Heart right ventricle (tissue), 16 donors: ENCODE data around the gene DCTN4. TPM values are rescaled to one million over a fixed set of nuclear protein-coding genes. Genes with fewer than 3 reads are reported as not detected.

Experiments used
- ATAC-seq, 8 donors: fragments of 200-7000 bp; cut with Tn5 transposase; one replicate each; pipeline ENCODE4 v1.9.1; 2020; ENCODE audit warnings: mild to moderate bottlenecking in 8 of 8, moderate library complexity in 8 of 8, moderate number of reproducible peaks in 1 of 8
- DNase-seq, 2 donors: peaks; one replicate each; pipeline ENCODE4 v3.0.0-alpha.2; 2020
- H3K27ac ChIP-seq, 10 donors: fragments of 200-600 bp; sonication (generic) in 2 of 10; one replicate each; pipeline versions ENCODE4 v1.5.0 to v1.8.0; 2020 to 2022; ENCODE audit warnings: mild to moderate bottlenecking in 3 of 10
- H3K27me3 ChIP-seq, 7 donors: fragments of 200-600 bp; one replicate each; pipeline ENCODE4 v1.8.0; 2021 to 2022; ENCODE audit warnings: mild to moderate bottlenecking in 2 of 7
- H3K36me3 ChIP-seq, 9 donors: fragments of 200-600 bp; sonication (generic) in 1 of 9; one replicate each; pipeline versions ENCODE4 v1.5.0 to v1.8.0; 2020 to 2022; ENCODE audit warnings: mild to moderate bottlenecking in 2 of 9
- H3K4me1 ChIP-seq, 9 donors: fragments of 200-600 bp; sonication (generic) in 1 of 9; one replicate each; pipeline versions ENCODE4 v1.5.0 to v1.8.0; 2020 to 2022; ENCODE audit warnings: mild to moderate bottlenecking in 4 of 9
- H3K4me3 ChIP-seq, 10 donors: fragments of 200-600 bp; sonication (generic) in 2 of 10; one replicate each; pipeline versions ENCODE4 v1.5.0 to v1.8.0; 2020 to 2022; ENCODE audit warnings: mild to moderate bottlenecking in 7 of 10, moderate library complexity in 2 of 10
- H3K9me3 ChIP-seq, 11 donors: fragments of 200-600 bp in 10 of 11; sonication (generic) in 2 of 11; one replicate each; pipeline versions ENCODE4 v1.5.0 to v1.8.0; 2013 to 2022; ENCODE audit warnings: mild to moderate bottlenecking in 2 of 11, control low read depth in 1 of 11, moderate library complexity in 1 of 11
- WGBS, 2 donors: extraction: QIAGEN DNeasy Blood & Tissue Kit; methylation state at CpG; one replicate each; pipeline ENCODE4 v1.1.7; 2013; ENCODE audit warnings: inconsistent platforms in 1 of 2; 5-methylcytosine and 5-hydroxymethylcytosine counted together
- intact Hi-C, 10 donors: fragments of 100-400 bp; cut with DNase I; formaldehyde crosslinking; loops; one replicate each; pipeline versions ENCODE4 v1.11.1 to v1.14.2; 2022
- polyA plus RNA-seq, 2 donors: library from polyadenylated mRNA; stranded (reverse); fragments of 200-250 nt; gene quantifications; one replicate each; pipeline ENCODE4 v1.2.3, GENCODE V29; 2013
- total RNA-seq, 10 donors: library from RNA; stranded (reverse); fragmentation: NEBNext Ultra II Directional in 3 of 10; extraction: Animal tissue kit (Norgen Biotek cat#: 25700) in 3 of 10; gene quantifications; one replicate each; pipeline versions ENCODE4 v1.2.1 to v1.2.4, GENCODE V29; 2021 to 2023
- TF ChIP-seq, protein P1 (sequence below), 9 donors: fragments of 200-600 bp; sonication (generic) in 2 of 9; IDR thresholded peaks; one replicate each; pipeline versions ENCODE4 v1.5.0 to v1.8.0; 2021 to 2022; ENCODE audit warnings: antibody characterized with exemption in 9 of 9, mild to moderate bottlenecking in 5 of 9, moderate library complexity in 1 of 9
- donor health status: Arrhythmogenic right ventricular cardiomyopathy.
- donor health status: ischemic (EF 13 %, LVEDD 7.1; RV severe dilation, severe dysfunction).
- donor health status: healthy with polysubstance abuse.
- donor health status: DM: no; HTN: yes; CAD: no.
- donor health status: DM: no; HTN: no; CAD: no.
- donor health status: ischemic (EF 25% LVEDD 6.9; RV normal size, moderate dysfunction).
- donor health status: ischemic (EF 25% LVEDD 5.7; RV mildly dilated, moderate dysfunction).
- donor health status: healthy.
- donor health status: DM: yes; HTN: yes; CAD: no.
- donor health status: Ischemic cardiomyopathy.
- donor health status: ischemic (EF 35%, LVEDD 5.7; RV mildly dilated, moderate dysfunction).
- donor health status: nonischemic (EF 11% LVEDD 7.7; RV severe dilation, severe dysfunction).
- donor health status: DM: yes; HTN: yes; CAD: no.
- donor health status: PGD.
- donor health status: ischemic (EF 29% LVEDD 5.4; RV normal size, mild dysfunction).
- donor health status: nonischemic (EF 23%, LVEDD 6.1; RV moderate dilation, normal function).

Gene DCTN4
- total and polyA plus RNA-seq, 12 donors: 20.0 to 68.3 (median 56.7) TPM

DNA sequence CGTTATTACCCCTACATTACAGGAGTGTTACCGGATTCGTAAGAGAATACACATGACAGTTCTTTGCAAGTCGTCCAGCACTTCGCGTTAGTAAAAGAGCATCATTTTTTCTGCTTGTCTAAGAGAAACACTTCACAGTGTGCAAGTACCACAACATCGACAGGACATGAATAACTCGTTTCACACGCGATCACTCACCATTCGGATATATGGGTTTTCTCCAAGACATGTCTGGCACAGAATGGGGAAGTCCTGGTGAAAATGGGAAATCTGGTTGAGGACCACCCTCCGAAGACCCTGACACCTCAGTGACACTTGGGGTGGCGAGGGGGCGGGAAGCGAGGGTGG, 58.6 kb downstream of the DCTN4 start:
- Histone ChIP-seq H3K36me3 (peaks cover 11 to 44% (median 38%) of the 10 kb centered on the region in 9 donors), H3K27me3 (no peaks in the 10 kb centered on the region), H3K4me1 (peaks cover 0 to 24% (median 19%) of the 10 kb centered on the region in 9 donors), H3K27ac (peak overlapping the region; percentile 77 to 100 (median 98)), H3K4me3 (peak overlapping the region; percentile 42 to 100 (median 91)), H3K9me3 (no peaks in the 10 kb centered on the region)
- no peak for DNase-seq
- intact Hi-C loops: loop anchor here in 5 of 10 donors (1.0 to 5.0 kb wide), 4 partner anchors 26 to 138 kb away; partner anchors contain the start of gene DCTN4 (in 1 of the 5)
- ATAC-seq: peak in 2 of 8 donors; percentile 1 to 6
- WGBS, 2 donors: 2% methylated on average over 15 of the region's 15 CpGs
- TF ChIP-seq, protein P1, sequence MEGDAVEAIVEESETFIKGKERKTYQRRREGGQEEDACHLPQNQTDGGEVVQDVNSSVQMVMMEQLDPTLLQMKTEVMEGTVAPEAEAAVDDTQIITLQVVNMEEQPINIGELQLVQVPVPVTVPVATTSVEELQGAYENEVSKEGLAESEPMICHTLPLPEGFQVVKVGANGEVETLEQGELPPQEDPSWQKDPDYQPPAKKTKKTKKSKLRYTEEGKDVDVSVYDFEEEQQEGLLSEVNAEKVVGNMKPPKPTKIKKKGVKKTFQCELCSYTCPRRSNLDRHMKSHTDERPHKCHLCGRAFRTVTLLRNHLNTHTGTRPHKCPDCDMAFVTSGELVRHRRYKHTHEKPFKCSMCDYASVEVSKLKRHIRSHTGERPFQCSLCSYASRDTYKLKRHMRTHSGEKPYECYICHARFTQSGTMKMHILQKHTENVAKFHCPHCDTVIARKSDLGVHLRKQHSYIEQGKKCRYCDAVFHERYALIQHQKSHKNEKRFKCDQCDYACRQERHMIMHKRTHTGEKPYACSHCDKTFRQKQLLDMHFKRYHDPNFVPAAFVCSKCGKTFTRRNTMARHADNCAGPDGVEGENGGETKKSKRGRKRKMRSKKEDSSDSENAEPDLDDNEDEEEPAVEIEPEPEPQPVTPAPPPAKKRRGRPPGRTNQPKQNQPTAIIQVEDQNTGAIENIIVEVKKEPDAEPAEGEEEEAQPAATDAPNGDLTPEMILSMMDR (IDR thresholded peaks at IDR 0.05): no peak

DNA sequence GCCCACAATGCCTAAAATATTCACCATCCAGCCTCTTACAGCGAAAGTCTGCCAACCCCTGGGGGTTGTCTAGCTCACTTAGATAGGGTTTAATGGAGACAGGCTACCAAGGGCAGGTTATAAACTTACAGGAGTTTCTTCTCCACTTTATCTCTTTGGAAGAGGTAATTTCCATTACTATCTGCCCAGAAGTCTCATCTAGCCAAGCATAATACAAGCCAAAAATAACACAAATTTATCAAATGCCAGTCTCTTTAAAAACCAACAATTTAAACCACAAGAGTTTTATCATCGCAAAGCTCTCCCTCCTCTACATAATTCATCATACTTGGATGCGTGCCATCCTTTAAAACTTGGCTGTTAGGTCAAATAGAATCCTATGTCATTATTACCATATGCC, 64.2 kb downstream of the DCTN4 start:
- WGBS, 2 donors: 86 to 87% methylated on average over 3 of the region's 3 CpGs
- TF ChIP-seq, protein P1 (IDR thresholded peaks at IDR 0.05): no peak
- peaks cover 27 to 100% (median 76%) of the 10 kb centered on the region in 9 donors for H3K36me3 ChIP-seq
- no peaks in the 10 kb centered on the region for H3K27me3 ChIP-seq
- DNase-seq (no peak), ATAC-seq (no peak)
- peaks cover 0 to 13% (median 10%) of the 10 kb centered on the region in 9 donors for H3K4me1 ChIP-seq
- no peaks in the 10 kb centered on the region for H3K9me3 ChIP-seq
- intact Hi-C loops: loop anchor here in 2 of 10 donors (10.0 kb wide), 2 partner anchors 230 to 240 kb away; no protein-coding TSS in a partner anchor
- H3K4me3 ChIP-seq: no peak overlapping the region
- H3K27ac ChIP-seq: no peak overlapping the region

DNA sequence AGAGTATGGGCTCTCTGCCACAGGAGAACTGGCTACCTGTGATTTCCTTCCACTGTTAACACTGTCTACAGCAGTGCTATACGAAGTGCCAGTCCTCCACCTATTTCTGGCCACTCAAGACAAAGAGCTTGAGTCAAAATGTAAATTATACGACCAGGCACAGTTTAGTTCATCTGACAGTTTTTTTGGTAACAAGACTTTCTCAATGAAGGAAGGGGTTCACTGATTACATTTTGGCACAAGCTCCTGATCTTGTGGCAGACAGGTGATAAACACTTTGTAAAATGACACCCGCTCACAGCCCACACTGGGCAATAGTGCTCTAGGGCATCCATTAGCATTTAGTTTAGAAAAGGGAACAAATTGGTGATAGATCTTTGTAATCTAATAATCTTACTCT, 66.5 kb downstream of the DCTN4 start:
- H3K9me3 ChIP-seq: no peaks in the 10 kb centered on the region
- TF ChIP-seq, protein P1 (IDR thresholded peaks at IDR 0.05): no peak
- H3K4me1 ChIP-seq: no peaks in the 10 kb centered on the region
- DNase-seq: no peak
- peaks cover 18 to 99% (median 62%) of the 10 kb centered on the region in 9 donors for H3K36me3 ChIP-seq
- WGBS, 2 donors: 81 to 86% methylated on average over 3 of the region's 3 CpGs
- no peaks in the 10 kb centered on the region for H3K27me3 ChIP-seq
- H3K4me3 ChIP-seq: no peak overlapping the region
- ATAC-seq: no peak
- intact Hi-C loops: loop anchor here in 2 of 10 donors (10.0 kb wide), 2 partner anchors 227 to 237 kb away; no protein-coding TSS in a partner anchor
- no peak overlapping the region for H3K27ac ChIP-seq

DNA sequence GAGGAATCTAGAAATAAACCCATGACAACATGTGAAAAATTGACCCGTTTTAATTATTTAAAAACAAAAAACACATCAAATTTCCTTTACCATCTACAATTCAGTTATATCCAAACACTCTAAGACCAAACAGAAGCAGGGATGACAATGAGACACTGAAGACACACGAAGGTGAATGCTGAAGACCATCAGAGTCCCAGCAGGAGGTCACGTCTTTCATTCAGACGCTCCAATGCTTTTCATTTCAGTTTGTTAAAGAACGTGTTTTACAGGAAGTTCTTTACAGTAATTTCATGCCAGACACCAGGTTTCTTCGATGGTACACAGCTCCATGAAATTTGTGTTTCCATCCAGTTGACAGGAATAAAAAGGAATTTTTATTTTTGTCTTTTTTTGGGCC, 68.1 kb downstream of the DCTN4 start:
- 77 to 78% methylated on average over 6 of the region's 6 CpGs for WGBS, 2 donors
- intact Hi-C loops: loop anchor here in 2 of 10 donors (10.0 kb wide), 2 partner anchors 226 to 236 kb away; no protein-coding TSS in a partner anchor

More for the DNA sequence above, 68.1 kb downstream of the DCTN4 start:
- ATAC-seq (no peak), DNase-seq (no peak)
- Histone ChIP-seq H3K36me3 (peaks cover 11 to 94% (median 52%) of the 10 kb centered on the region in 9 donors), H3K27ac (no peak overlapping the region), H3K27me3 (no peaks in the 10 kb centered on the region), H3K4me1 (no peaks in the 10 kb centered on the region), H3K4me3 (no peak overlapping the region), H3K9me3 (no peaks in the 10 kb centered on the region)
- TF ChIP-seq, protein P1 (IDR thresholded peaks at IDR 0.05): no peak
